ENCODE results near the gene CD68.
"Not testable (repeated sequence)": the region's sequence is repeated elsewhere in the genome, so short reads cannot be mapped to it uniquely, and the experiment has no call there.

CD68 gene

DNA sequence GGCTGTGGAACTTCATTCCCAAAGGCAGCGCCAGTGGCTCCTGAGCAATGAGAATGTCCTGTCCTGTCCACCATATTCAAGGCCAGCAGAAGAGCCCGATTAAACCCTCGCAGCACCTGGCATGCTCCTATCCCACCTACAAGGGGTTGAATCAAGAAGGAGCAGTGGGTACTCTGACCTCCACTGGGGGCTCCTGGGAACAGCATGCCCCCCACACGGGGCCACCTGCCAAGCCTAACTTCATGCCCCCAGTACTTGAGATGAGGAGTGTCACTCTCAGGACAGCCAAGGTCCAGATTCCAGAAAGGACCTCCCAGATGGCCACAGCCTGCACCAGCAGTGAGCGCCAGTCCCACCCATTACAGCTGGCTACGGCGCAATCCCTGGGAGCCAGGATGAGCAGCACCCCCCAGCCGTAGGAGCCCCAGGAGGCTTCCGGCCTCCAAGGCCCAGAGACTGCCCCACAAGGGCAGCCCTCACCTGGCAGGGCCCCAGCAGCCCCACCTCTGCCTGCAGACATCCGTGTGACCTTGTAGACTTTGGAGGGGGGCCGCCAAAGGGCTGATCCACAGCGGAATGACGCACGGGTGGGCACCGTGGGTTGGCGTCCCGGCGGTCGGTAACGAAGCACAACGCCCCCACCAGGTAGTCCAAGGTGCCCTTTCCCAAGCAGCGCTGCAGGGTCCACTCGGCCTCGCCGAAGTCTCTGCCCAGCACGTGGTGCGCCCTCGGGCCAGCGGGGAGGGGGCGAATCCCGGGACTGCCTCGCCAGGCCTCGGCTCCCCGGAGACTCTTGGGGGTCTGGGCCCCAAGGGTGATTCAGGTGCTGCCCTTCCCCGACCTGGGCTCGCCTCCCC lies 3.2 kb downstream of the CD68 start:
- DNase-seq, result no peak

DNA sequence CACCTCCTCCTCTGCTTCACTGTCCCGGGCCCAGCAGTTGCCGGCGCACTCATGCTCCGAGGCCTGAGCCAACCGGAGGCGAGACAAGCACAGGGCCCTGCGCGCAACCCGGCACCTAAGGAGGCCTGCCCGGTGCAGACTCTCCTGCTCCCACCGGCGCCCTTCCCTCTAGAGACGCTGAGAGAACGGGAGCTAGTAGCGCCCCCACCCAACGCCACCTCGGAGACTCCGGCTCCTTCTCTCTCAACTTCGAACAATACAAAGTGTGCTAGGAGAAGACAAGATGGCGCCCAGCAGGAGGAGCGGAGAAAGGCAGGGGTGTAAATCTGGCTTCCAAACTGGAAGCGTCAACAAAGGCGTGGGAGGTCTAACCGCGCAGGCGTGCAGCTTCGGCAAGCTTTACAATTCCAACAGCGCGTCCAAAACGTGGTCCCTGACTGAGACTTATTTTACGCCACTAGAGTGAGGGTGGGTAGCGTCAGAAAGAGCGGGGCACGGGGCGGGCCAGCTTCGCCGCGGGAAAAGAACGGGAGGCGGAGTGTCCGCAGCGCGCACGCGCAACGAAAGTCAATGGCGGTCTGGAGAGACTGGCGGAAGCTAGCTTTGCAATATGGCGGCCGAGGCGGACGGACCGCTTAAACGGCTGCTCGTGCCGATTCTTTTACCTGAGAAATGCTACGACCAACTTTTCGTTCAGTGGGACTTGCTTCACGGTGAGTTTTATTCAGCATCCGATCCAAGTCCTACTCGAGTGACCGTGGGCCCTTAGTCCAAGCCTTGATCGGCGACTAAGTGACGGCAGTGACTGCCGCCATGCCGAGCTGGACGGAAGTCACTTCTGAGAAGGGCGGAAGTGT lies 4.0 kb downstream of the CD68 start, which contains the start of gene MPDU1:
Gene MPDU1 (plus strand): TSS at position 600 of the 857 bp plus-strand sequence. CDS start 11 bp downstream, at position 611.
- peak; percentile 91 to 94 for DNase-seq

DNA sequence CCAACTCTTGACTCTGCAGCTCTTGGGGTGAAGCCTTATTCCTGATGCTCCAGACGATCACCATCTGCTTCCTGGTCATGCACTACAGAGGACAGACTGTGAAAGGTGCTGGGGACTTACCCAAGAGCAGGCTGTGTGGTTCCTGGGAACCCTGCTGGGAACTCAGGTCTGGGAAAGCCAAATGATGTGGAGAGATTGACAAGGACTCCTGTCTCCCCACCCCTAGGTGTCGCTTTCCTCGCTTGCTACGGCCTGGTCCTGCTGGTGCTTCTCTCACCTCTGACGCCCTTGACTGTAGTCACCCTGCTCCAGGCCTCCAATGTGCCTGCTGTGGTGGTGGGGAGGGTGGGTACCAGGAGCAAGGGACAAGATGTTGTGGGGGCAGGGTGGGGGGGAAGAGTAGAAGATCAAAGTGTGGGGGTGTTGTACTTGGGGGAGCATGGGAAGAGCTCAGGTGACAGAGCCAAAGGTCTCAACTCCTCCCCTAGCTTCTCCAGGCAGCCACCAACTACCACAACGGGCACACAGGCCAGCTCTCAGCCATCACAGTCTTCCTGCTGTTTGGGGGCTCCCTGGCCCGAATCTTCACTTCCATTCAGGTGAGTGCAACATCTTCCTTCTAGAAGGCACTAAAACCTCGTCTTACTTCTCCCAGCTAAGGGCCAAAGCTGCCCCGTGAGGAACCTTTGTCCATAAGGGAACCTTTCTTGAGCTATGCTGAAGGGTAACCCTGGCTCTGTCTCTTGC lies 7.4 kb downstream of the CD68 start:
- no peak for DNase-seq

DNA sequence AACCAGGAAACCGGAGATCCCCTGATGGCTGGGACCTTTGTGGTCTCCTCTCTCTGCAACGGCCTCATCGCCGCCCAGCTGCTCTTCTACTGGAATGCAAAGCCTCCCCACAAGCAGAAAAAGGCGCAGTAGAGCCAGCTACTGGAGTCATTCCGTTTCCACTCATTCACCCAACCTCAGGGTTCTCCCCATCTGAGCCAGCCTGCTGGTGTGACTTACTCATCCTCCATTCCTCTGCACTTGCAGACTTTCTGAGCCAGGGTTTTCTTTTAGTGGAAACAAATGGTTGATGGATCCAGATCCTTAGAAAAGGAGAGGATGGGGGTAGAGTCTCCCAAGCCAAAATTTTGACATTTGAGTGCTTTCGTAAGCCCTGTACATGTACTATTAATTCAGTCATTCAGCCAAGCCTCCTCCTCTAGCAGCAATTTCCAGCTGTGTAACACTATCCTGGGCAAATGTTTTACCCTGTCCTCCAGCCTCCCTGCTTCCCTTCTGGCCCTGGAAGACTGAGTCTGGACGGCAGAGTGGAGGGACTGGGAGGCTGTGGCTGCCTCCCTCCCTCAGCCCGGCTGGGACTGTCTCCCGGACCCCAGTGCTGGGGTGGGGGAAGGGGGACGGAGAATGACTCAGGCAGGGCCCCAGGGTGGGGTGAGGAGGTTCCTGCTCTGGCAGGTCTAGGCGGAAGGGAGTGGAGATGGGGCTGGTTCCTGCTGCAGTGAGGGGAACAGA lies 8.1 kb downstream of the CD68 start:
- no peak for DNase-seq

DNA sequence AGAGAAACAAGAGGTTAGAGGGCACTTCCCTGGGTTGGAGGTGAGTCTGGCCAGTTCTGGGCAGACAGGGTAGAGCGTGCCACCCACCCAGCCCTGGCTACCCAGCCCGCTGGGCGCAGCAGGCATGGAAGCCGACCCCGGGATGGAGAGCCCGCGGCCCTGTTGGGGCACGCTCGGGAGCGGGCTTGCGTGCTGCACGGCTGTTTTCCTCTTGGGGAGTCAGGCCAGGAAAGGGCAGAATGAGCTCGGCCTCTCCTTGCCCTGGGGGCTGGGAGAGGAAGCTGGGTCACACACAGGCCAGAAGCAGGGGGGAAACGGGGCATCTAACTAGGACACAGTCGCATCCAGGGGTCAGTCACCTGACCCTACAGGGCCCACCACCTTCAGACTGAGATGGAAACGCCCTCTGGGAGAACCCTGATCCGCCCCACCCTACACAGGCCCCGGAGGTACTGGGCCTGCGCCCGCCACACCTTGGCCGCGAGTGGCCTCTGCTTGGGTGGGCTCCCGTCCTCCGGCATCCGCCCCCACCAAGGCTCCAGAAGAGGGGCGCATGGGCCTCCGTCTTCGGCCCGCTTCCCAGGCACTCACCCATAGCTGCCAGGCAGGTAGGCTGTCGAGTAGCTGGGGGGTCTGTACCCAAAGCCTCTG lies 9.2 kb downstream of the CD68 start:
- DNase-seq, result no peak

DNA sequence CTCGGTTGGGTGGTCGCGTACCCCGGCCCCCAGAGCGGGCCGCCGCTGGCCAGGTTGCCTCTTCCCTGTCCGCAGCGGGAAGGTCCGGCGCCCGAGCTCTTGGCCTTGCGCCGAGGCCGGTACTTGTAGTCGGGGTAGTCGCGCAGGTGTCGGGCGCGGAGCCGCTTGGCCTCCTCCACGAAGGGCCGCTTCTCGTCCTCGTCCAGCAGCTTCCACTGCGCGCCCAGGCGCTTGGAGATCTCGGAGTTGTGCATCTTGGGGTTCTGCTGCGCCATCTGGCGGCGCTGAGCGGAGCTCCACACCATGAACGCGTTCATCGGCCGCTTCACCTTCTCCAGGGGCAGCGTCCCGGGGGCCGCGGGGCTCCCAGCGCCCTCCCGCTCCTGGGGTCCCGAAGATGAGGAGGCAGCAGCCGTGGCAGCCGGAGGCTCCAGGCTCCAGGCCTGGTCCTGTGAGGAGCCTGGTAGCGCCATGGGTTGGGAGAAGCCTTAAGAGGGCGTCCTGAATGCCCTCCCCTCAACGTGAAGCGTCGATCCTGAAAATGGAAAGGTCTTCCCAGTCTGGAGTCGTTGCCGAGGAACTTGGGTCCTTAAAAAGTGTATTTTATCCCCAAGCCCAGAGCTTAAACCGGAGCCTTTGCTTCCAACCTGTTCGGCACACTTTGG lies 9.9 kb downstream of the CD68 start:
- DNase-seq, result peak; percentile 53 to 62

DNA sequence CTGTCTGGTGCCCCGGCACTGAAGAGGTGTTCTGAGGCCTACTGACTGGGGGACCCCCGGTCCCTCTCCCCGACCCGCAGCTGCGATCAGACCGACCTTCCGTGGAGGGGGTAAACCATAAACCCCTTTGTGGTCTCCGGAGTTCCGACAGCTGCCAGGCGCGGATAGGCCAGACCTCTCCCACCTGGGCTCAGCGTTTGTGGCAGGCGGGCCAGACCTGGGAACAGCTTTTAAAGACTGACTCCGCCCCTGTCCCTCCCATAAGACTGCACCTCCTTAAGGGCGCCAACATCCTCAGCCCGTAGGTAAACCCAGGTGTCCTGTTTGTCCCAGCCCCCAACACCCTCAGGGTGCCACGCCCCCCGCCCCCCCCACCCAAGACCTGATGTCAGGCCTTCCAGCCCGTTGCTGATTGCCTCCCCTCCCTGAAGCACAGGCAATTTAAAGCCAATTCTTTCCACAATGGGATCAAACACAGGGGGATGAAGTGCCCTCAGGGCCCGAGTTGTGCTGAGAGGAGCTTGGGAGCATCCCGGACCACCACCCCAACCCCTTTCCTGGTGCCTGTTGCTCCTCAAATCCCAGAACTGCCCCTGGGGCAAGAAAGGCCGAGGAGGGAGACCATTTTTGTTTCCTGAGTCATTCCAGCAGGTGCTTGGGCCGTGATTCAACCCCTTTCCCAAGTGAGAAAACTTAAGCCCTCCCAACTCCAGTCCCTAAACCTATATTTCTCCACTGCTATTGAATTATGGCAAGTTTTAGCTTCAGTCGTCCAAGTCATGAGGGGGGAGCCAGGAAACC lies 10.7 kb downstream of the CD68 start, which contains the start of gene SOX15:
Gene SOX15 (minus strand): TSS at position 204 of the 801 bp plus-strand sequence. CDS start 418 bp downstream, outside the sequence.
- no peak for DNase-seq

DNA sequence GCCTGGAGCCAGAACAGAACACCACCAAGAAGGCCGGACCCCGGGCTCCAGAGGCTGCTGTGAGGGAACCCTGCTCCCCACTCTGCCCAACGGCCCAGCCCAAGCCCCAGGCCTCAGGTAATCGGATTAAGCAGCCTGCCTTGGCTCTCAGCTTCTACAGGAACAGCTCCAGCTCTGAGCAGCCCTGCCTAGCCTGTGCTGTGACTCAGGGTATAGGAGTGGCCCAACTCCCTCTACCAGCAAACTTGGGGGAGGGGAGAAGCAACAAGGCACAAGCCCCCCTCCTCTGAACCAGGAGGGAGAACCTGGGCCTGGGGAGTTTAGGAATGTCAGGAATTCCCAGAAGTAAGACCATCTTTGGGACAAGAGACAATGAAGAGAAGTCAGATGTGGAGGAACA lies 11.3 kb downstream of the CD68 start:
- no peak for DNase-seq

DNA sequence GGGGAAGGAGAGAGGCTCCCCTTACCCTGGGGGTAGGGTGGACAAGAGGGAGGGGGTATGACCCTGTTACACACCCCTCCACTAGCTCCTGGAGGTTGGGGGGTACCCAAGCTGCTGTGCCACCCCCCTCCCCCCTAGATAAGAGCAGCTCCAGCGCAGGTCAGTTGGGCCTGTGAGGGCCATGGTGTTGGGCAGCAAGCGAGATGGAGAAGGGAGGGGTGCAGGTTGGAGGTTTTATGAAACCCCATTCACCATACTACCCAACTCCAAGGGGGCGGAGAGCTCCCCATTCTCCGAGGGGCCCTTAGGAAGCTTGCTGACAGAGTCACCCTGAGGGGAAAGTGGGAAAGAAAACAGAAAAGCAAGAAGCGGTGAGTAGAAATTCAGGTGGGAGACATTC lies 12.2 kb downstream of the CD68 start:
- no peak for DNase-seq

DNA sequence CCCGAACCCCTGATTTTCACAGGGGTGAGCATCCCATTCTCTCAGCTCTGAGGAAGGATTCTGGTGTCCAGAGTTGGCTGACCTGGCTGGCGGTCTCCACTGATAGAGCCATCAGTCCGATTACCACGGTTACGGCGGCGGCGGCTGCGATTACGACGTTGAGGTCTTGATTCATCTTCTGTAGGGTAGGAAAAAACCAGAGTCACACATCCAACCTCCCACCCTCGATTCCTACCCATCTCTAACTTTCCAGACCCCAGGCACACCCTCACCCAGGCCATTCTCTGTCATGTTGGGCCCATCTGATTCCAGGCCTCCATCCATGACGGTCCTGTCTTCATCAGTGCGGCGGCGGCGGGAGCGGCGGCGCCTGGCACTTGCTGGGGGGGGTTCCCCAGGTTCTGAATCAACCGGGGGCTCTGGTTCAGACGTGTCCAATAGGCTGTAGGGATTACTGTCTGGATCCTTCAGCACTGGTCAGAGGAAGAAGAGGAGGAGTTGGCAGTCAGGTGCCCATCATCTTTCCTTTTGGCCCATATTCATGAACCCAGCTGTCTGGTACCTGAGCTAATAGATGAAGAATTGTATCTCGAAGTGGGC lies 13.1 kb downstream of the CD68 start:
- no peak for DNase-seq

DNA sequence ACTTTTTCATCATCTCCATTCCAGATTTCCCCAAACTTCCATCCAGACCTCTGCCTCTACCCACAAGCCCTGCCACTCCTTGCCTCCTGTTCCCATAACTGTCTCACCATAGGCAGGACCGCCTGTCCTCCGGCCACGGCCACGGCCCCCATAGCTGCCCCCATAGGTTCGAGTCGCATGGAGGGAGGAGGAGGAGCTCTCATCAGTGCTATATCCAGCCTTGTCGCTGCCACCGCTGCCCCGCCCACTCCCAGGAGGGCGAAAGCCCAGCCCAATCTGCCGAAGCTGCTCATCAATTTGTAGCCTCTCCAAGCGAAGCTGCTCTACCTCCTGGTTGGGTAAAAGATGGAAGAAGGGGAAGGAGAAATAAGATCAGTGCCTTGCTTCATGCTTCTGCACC lies 13.9 kb downstream of the CD68 start:
- DNase-seq, result no peak

DNA sequence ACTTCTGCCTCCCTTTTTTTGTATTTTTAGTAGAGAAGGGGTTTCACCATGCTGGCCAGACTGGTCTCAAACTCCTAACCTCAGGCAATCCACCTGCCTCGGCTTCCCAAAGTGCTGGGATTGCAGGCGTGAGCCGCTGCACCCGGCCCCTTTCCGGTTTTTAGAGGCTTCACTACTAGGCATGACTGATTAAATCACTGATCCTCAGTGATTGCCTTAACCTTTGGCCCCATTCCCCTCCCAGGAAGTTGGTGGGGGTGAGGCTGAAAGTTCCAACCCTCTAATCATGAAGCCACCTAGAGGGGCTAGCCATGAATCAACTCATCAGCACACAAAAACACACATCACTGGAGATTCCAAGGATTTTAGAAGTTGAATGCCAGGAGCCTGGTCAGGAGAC lies 18.1 kb downstream of the CD68 start:
- not testable (repeated sequence) for DNase-seq

DNA sequence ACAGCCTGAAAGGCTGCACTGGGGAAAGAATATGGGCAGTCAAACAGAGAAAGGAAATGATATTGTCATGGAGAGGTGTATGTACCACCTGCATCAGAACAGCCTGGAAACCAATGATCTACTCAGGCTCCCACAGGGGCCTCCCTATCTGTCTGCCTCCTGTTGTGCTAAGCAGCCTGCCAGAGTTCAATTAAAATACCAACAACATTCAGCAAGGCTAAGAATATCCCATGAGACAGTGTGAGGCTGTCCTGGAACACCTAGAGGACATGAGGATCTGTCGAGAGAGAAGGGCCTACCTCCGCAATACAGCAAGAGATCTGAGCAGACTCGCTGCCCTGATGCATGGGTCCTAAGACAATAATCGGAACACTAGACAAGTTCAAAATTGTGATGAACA lies 26.8 kb downstream of the CD68 start:
- DNase-seq, result no peak

DNA sequence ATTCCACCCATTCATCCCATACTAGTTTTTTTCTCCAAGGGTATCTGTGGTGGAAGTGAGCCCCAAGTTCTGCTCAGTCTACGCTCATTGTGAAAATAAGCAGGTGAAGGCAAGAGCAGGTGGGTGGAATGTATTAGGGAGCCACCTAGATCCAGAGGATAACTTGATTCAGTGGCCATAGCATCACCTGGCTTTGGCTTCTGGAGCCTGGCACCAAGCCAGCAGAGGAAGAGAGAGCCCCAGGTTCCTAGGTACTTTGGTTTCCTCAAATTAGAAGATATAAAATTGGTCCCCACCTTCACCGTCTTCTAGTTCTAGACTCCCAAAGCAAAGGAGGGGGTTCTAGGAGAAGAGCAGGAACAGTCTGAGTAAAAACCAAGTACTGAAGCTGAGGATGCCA lies 31.2 kb downstream of the CD68 start:
- DNase-seq, result no peak

DNA sequence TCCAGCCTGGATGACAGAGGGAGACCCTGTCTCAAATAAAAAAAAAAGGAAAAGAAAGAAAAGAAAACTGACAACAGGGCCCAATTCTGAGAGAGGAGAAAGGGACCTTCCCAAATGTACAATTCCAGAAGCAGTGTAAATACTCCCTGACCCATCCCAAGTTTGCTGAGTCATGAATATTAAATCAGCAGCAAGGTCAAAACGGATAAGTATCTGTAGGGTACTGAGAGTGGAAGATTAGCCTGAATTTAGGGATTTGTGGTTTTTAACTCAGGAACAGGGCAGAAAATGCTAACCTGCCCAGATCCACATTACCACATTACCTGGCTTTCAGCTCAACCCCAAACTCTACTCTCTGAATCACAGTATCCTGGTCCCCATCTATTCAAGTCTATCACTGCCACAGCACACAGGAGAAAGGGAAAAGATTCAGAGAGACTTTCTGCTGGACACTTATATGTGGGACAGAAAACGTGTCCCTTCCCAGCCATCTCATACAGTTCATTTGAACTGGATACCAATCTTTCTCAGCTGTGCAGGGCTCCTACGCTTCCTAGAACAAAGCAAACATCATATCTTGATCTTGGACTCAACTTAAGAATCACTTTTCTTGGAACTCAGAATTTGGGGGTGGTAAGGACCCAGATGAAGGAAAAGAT lies 32.3 kb downstream of the CD68 start:
- DNase-seq, result no peak

DNA sequence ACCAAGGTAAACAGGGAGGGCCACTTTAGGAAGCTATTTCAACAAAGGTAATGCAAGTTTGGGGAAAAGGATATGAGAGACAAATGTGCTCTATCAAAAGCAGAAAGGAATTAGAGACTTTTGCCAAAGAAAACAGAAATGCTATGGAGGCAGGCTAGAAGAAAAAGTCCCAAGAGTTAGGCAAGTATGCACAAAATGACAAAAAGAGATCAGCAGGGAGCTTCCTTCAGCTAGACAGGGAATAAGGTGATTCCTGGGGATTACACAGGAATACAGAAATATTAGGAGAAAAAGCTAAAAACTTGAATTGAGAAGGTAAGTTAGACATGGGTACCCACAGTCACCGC lies 32.8 kb downstream of the CD68 start:
- no peak for DNase-seq

DNA sequence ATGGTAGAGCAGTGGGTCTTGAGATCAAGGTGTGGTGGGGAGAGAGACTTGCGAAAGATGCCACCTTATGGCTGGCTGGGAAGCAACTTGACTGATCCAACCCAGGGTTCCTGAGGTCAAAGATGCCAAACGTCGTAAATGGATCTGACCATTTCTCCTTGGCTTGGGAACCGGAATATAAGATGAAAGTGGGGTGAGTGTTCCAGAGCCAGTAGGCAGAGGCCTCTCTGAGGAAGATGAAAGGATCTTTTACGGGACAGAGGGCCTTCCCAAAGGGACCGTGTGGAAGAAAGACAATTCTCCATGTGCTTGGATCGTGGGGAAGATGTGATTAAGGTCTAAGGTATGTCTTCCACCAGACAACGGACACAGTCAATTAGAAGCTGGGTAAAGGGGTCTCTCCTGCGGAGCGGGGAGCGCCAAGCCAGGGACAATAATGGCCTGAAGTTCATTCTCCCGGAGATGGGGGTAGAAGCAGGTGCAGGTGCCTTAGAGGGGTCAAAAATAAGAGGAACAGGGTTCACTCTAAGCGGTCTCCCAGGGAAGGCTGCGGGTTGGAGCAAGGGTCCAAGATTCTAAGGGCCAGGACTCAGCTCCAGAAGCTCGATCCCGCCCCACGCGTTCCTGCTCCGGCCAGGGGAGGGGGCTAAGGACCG lies 34.5 kb downstream of the CD68 start:
- DNase-seq, result no peak

DNA sequence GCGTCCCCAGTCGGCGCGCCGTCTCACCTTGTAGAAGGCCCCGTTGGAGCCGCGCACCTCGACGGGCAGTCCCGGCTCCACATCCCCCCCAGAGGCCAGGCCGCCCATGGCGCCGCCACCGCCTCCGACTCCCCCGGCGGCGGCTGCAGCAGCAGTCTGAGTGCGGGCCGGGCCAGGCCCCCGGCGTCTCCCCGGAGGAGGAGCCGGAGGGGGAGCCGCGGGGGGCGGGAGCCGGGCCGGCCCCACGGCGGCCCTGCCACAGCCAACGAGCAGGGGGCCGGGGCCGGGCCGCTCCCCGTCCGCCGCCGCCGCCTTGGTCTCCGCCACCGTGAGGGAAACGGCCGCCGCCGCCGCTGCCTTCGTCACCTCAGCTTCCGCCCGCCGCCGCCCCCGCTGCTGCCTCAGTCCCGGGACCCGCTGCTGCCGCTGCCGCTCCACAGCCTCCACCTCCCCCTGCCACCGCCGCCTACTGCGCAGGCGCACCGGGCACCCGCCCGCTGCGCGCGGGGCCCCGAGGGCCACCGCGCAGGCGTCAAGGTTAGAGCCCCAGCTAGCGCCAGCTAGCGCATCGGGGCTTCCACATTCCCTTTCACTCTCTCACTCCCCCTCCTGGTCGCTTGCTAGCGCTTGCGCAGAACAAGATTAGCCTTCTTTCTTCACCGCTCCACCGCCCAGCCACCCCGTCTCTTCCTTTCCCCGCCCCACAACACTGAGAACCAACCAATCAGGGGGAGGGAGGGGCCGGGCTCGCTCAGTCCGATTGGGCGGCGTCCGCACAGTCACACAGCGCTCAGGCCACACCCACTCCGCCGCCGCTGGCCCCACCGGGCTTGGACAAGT lies 35.2 kb downstream of the CD68 start, which contains the start of gene FXR2:
Gene FXR2 (minus strand): TSS at position 473 of the 840 bp plus-strand sequence. CDS start 365 bp downstream, at position 108.
- peak; percentile 98 to 100 for DNase-seq
